ENCODE data around the gene MLPH. TPM values are rescaled to one million over a fixed set of nuclear protein-coding genes. Genes with fewer than 3 reads are reported as not detected.

The MLPH gene
- polyA plus RNA-seq, 1 of the 3 experiments (the other 2 are of a cell fraction): 93.6 TPM

DNA sequence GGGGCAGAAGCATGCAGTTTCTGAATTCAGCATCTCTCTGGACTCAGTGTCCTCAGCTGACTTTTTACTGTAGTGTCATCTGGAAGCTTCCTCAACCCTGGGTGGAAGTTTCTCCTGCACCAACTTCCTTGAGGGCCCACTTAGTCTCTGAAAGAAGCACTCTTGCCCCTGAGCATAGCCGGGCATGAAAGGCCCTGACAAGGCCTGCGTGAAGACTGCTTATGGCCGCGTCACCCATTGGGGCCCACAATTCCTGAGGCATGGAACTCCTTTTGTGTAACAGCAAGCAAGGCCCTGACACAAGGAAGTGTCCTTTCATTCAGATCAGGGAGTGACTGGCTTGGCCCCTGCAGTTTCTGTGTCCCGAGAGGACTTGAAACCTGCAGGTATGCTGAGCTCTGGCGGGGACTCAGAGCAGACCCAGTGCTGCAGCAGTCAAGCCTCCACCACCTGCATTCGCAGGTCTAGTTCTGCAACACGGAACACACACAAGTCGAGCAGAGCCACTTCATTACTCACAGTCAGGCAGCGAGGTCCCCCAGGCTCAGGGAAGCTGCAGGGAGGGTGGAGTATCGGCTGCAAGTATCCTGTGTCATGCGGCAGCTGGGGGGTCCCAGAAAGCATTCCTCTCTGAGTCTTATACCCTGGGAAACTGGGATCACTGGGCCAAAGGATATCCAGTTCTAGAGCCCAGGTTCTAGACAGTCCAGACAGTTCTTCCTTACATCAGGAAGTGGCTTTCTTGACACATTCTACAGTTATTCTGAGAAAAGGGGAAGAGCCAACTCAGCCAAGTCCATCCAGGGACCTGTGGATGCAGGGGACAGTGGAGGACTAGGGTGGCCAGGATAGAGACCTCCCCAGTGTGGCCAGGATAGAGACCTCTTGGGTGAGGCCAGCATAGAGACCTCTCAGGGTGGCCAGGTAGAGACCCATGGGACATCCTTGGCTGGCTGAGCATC, 43.7 kb downstream of the MLPH start:
- Histone ChIP-seq H3K27me3 (ENCODE audit: insufficient read depth) (no peaks in the 10 kb centered on the region), H4K20me1 (ENCODE audit: insufficient read depth) (no peaks in the 10 kb centered on the region), H3K79me2 (ENCODE audit: insufficient read depth) (peaks cover 4% of the 10 kb centered on the region; the same call in 1 of the 2 replicates), H3K9me3 (no peaks in the 10 kb centered on the region), H3K36me3 (replicated peaks in 1 of 2; ENCODE audit: control insufficient read depth in 1 of 2, insufficient read depth in 2 of 2, low read length in 1 of 2) (peaks cover 12 to 88% of the 10 kb centered on the region in 2 experiments), H3K9ac (no peak overlapping the region), H3K9me2 (no peaks in the 10 kb centered on the region), H3K4me1 (ENCODE audit: control insufficient read depth in 1 of 2, insufficient read depth in 2 of 2, low read depth in 1 of 2, low read length in 1 of 2) (peaks cover 0 to 4% of the 10 kb centered on the region in 2 experiments; a peak in 1 of 4 replicates), H3F3A (replicated peaks; ENCODE audit: insufficient read depth) (peaks cover 4% of the 10 kb centered on the region), H3K4me3 (ENCODE audit: low read depth in 2 of 2, low read length in 1 of 2) (no peak overlapping the region), H2AFZ (ENCODE audit: low read depth) (no peak overlapping the region), H3K4me2 (no peak overlapping the region), H3K27ac (ENCODE audit: low read depth in 2 of 2, low read length in 1 of 2) (no peak overlapping the region)
- WGBS (ENCODE audit: low lambda C conversion rate): 95% methylated on average over 6 of the region's 12 CpGs
- CTCF ChIA-PET: interaction anchor here (1.4 to 4.2 kb wide), 4 partner anchors 18 to 243 kb away, joined by 3 to 26 read pairs (median 14); no protein-coding TSS in a partner anchor
- no peak for TF ChIP-seq SIN3A (IDR thresholded peaks at IDR 0.05; ENCODE audit: borderline replicate concordance, low read depth, low read length)
- no peak for TF ChIP-seq MEF2A (IDR thresholded peaks at IDR 0.05; ENCODE audit: borderline replicate concordance, low read depth)
- no peak for TF ChIP-seq FOXJ3 (CRISPR knock-in tag; IDR thresholded peaks at IDR 0.05)
- TF ChIP-seq, protein P1, sequence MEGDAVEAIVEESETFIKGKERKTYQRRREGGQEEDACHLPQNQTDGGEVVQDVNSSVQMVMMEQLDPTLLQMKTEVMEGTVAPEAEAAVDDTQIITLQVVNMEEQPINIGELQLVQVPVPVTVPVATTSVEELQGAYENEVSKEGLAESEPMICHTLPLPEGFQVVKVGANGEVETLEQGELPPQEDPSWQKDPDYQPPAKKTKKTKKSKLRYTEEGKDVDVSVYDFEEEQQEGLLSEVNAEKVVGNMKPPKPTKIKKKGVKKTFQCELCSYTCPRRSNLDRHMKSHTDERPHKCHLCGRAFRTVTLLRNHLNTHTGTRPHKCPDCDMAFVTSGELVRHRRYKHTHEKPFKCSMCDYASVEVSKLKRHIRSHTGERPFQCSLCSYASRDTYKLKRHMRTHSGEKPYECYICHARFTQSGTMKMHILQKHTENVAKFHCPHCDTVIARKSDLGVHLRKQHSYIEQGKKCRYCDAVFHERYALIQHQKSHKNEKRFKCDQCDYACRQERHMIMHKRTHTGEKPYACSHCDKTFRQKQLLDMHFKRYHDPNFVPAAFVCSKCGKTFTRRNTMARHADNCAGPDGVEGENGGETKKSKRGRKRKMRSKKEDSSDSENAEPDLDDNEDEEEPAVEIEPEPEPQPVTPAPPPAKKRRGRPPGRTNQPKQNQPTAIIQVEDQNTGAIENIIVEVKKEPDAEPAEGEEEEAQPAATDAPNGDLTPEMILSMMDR (IDR thresholded peaks at IDR 0.05): no peak
- TF ChIP-seq JUND (IDR thresholded peaks at IDR 0.05): no peak
- no peak for TF ChIP-seq RCOR1 (IDR thresholded peaks at IDR 0.05; ENCODE audit: low read length)
- no peak for DNase-seq
- POLR2A ChIA-PET: no interaction called here

DNA sequence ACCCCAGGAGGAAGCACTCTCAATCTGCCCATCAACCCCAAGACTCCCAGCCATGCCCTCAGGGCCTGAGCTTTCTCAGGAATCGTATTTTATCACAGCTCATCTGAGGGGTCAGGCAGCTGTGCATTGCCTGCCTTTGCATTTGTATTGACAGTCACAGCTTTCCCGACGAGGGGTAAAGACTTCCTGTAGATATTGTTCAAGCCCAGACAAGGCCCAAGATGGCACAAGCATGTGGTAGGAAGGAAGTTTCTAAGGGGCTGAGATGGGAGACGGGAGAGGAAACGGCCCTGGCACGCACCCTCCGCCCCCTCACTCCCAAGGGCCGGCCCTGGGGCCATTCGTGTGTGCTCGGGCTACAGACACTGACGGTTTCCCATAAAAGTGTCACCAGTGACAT, 45.1 kb downstream of the MLPH start:
- Histone ChIP-seq H3K79me2 (ENCODE audit: insufficient read depth) (peaks cover 4% of the 10 kb centered on the region; the same call in 1 of the 2 replicates), H3K4me3 (ENCODE audit: low read depth in 2 of 2, low read length in 1 of 2) (no peak overlapping the region), H3K27ac (ENCODE audit: low read depth in 2 of 2, low read length in 1 of 2) (no peak overlapping the region), H2AFZ (ENCODE audit: low read depth) (no peak overlapping the region), H3K27me3 (ENCODE audit: insufficient read depth) (no peaks in the 10 kb centered on the region), H4K20me1 (ENCODE audit: insufficient read depth) (no peaks in the 10 kb centered on the region), H3K4me1 (ENCODE audit: control insufficient read depth in 1 of 2, insufficient read depth in 2 of 2, low read depth in 1 of 2, low read length in 1 of 2) (peaks cover 0 to 4% of the 10 kb centered on the region in 2 experiments; a peak in 1 of 4 replicates), H3K36me3 (replicated peaks in 1 of 2; ENCODE audit: control insufficient read depth in 1 of 2, insufficient read depth in 2 of 2, low read length in 1 of 2) (peaks cover 7 to 76% of the 10 kb centered on the region in 2 experiments), H3K4me2 (no peak overlapping the region), H3F3A (replicated peaks; ENCODE audit: insufficient read depth) (peaks cover 1% of the 10 kb centered on the region), H3K9me3 (no peaks in the 10 kb centered on the region), H3K9ac (no peak overlapping the region), H3K9me2 (no peaks in the 10 kb centered on the region)
- 87% methylated on average over 11 of the region's 11 CpGs for WGBS (ENCODE audit: low lambda C conversion rate)
- no peak for DNase-seq
- CTCF ChIA-PET: interaction anchor here (1.4 to 4.2 kb wide), 5 partner anchors 16 to 242 kb away, joined by 3 to 26 read pairs (median 4); no protein-coding TSS in a partner anchor
- no peak for TF ChIP-seq TAF1 (IDR thresholded peaks at IDR 0.05; ENCODE audit: borderline replicate concordance, low read depth, low read length)
- POLR2A ChIA-PET: no interaction called here
